Activated naive CD8-positive, alpha-beta T cell treated with anti-CD3 and anti-CD28 coated beads, Interleukin-2, amount 50 U/mL, for 24 hours (primary cell): Measurements from ENCODE around the gene DCST2.

Experiments used
- ATAC-seq: fragments of 150-1000 bp; cut with Tn5 transposase; one replicate; pipeline ENCODE4 v1.10.0; 2021
- DNase-seq: peaks from one replicate; pipeline ENCODE4 v3.0.0; 2021
- H3K27ac Mint-ChIP-seq: one replicate; pipeline ENCODE4 v1.8.0; 2021; ENCODE audit warnings: mild to moderate bottlenecking, mixed read lengths
- H3K27me3 Mint-ChIP-seq: one replicate; pipeline ENCODE4 v1.8.0; 2021; ENCODE audit warnings: mixed read lengths
- H3K36me3 Mint-ChIP-seq: one replicate; pipeline ENCODE4 v1.8.0; 2021; ENCODE audit warnings: low read depth, mixed read lengths
- H3K4me1 Mint-ChIP-seq: one replicate; pipeline ENCODE4 v1.8.0; 2021; ENCODE audit warnings: mixed read lengths
- H3K4me3 Mint-ChIP-seq: one replicate; pipeline ENCODE4 v1.8.0; 2021; ENCODE audit warnings: mild to moderate bottlenecking, moderate library complexity, mixed read lengths
- H3K9me3 Mint-ChIP-seq: one replicate; pipeline ENCODE4 v1.8.0; 2021; ENCODE audit warnings: mixed read lengths

DCST2 gene

DNA sequence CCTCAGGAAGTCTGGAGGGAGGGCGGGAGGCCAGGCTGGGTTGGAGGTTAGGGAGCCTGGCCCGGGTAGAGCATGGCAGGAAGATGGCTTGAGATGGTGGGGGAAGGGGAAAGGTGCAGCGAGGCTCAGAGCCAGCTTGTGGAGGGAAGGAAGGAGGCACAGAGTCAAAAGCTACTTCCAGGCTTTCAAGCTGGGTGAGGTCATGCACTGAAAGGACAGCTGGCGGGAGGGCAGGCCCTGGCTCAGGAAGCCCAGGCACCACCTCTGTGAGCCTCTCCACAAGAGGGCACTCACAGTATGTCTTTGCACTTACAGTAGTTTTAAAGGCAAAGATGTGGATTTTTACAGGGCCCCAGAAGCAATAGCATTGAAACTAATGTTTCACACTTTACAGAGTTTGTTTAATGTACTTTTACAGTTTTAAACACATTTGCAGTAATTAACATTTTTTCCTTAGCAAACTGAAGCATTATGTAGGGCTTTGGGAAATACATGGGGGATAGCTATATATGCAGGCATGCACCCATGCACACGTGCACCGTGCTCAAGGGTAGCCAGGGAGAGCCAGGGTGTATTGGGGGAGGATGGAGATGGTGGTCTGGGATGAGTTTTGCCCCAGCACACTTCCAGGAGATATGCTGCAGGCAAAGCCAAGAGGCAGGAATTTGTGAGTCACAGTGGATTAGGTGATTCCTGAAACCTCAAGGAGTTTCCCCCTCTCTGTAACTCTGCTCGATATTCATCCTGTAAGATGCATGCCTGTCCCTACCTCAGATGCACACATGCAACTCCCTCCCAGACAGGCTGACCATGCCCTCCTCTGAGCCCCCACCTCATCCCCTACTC, 11.5 kb upstream of the DCST2 start:
- no peaks in the 10 kb centered on the region for H3K36me3 Mint-ChIP-seq
- peaks cover 17% of the 10 kb centered on the region for H3K4me1 Mint-ChIP-seq
- no peak overlapping the region for H3K4me3 Mint-ChIP-seq
- no peaks in the 10 kb centered on the region for H3K9me3 Mint-ChIP-seq
- ATAC-seq = peak; percentile 92
- peak; percentile 57 for DNase-seq
- H3K27me3 Mint-ChIP-seq = no peaks in the 10 kb centered on the region
- H3K27ac Mint-ChIP-seq = no peak overlapping the region

DNA sequence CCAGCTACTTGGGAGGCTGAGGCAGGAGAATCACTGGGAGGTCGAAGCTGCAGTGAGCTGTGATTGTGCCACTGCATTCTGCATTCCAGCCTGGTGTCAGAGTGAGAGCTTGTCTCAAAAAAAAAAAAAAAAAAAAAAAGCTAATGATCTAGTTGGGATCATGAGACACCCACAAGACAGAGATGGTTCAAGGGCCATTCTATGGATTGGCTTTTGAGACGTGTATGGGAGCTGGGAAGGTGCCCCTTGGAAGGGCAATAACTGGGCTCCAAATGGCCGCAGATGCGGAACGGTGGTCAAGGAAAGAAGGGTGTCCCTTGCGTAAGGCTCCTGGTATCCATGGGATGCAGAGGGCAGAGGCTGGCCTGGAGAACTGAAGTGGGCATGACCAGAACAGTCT, 10.8 kb upstream of the DCST2 start:
- DNase-seq = no peak
- Mint-ChIP-seq H3K27ac (no peak overlapping the region), H3K36me3 (no peaks in the 10 kb centered on the region), H3K9me3 (no peaks in the 10 kb centered on the region), H3K27me3 (no peaks in the 10 kb centered on the region), H3K4me1 (peaks cover 12% of the 10 kb centered on the region), H3K4me3 (no peak overlapping the region)
- ATAC-seq = no peak

DNA sequence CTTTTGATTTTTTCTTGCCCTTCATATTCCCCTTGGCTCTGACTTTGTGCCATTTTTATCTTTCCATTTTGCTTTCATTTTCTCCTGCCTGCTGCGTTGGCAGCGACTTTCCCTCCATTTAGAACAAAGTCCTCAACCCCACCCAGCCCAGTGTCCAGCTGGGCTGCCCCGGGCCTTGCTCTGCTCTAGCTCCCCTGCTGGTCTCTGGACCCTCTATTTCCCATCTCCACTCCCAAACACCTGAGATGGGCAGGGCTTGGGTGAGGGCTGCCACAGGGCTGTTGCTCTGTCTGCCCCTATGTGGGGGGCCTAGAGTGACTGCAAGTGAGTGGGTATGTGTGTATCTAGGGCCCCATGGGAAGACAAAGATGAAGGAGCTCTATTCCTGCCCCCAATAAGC, 10.2 kb upstream of the DCST2 start:
- H3K36me3 Mint-ChIP-seq = no peaks in the 10 kb centered on the region
- H3K27ac Mint-ChIP-seq = no peak overlapping the region
- ATAC-seq = no peak
- no peak overlapping the region for H3K4me3 Mint-ChIP-seq
- no peaks in the 10 kb centered on the region for H3K9me3 Mint-ChIP-seq
- H3K27me3 Mint-ChIP-seq = no peaks in the 10 kb centered on the region
- peaks cover 12% of the 10 kb centered on the region for H3K4me1 Mint-ChIP-seq
- no peak for DNase-seq

DNA sequence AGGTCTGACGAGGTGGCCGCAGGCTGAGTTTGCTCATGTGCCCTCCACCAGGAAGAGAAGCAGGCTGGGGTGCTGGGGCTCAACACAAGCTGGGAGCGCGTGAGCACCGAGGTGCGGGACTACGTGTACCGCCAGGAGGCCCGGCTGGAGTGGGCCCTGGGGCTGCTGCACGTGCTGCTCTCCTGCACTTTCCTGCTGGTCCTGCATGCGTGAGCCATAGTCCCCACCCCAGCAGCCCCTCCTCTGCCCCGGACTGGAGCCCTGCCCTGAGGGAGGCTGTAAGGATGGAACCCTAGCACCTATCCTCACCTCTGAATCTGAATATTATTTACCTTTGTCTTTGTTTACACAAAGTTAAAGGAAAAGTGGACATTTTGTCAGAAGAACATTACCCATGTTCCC, 9.7 kb upstream of the DCST2 start:
- H3K4me3 Mint-ChIP-seq = no peak overlapping the region
- no peaks in the 10 kb centered on the region for H3K27me3 Mint-ChIP-seq
- H3K36me3 Mint-ChIP-seq = no peaks in the 10 kb centered on the region
- peaks cover 12% of the 10 kb centered on the region for H3K4me1 Mint-ChIP-seq
- DNase-seq (no peak), ATAC-seq (no peak)
- H3K9me3 Mint-ChIP-seq = no peaks in the 10 kb centered on the region
- no peak overlapping the region for H3K27ac Mint-ChIP-seq

DNA sequence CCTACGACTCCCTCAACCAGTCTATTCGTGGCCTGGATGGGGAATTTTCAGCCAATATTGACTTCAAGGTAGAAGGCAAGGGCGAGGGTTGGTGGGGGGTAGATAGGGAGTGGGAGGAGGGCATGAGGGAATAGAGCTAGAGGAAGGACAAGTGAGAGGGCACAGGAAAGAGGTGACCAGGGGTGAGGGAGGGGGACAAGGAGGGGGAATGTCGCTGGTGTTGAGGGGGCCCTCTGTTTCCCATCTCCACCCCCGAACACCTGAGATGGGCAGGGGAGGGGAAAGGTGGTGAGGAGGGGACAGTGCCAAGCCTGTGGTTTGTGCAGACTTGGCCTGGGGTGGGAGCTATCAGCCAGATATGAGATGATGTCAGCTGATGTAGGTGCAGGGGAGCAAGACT, 9.2 kb upstream of the DCST2 start:
- peaks cover 12% of the 10 kb centered on the region for H3K4me1 Mint-ChIP-seq
- DNase-seq (no peak), ATAC-seq (no peak)
- no peaks in the 10 kb centered on the region for H3K27me3 Mint-ChIP-seq
- H3K36me3 Mint-ChIP-seq = no peaks in the 10 kb centered on the region
- H3K27ac Mint-ChIP-seq = no peak overlapping the region
- no peak overlapping the region for H3K4me3 Mint-ChIP-seq
- H3K9me3 Mint-ChIP-seq = no peaks in the 10 kb centered on the region

DNA sequence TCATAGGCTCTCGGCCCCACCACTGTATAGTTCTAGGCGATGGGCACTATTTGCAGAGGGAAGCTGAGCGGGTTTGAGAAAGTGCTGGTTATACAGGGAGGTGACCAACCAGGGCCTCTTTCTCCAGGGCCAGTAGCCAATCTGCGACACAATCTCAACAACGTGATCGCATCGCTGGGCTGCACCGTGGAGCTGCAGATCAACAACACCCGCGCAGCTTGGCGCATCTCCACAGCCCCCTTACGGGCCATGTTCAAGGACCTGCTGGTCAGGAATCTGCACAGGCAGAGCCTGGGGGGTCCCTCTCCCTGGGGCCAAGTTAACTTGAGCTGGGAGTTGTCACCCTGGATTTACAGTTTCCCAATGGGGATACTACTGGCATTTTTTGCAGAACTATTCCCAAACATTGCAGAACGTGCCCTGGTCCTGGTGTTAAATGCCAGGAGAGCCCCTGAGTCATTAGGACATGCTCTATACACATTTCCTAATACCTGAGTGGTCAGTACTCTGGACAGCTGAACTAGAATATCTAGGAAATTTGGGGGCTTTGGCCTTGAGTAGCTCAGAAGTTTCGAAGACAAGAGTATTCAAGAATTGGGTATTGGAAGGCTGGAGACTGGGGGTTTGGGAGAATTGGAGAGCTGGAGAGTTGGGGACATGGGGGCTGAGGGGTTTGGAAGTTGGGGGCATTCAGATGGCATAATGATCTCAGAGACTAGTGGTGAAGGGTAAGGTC, 6.9 kb upstream of the DCST2 start:
- H3K9me3 Mint-ChIP-seq = no peaks in the 10 kb centered on the region
- no peak for DNase-seq

DNA sequence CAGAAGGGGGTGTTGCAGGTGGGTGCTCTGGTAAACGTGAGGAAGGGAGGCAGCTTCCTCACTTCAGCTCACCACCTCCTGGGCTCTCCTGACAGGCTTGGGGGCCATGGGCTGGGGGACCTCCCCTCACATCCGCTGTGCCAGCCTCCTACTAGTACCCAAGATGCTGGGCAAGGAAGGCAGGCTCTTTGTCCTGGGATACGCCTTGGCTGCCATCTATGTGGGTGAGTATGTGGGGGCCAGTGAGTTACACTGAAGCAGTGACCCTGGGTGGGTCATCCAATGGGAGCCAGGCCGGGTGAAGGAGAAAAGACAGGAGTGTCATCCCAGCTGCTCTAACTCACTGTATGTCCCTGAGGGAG, 5.7 kb upstream of the DCST2 start:
- Mint-ChIP-seq H3K36me3 (no peaks in the 10 kb centered on the region), H3K27ac (no peak overlapping the region), H3K4me1 (peaks cover 1% of the 10 kb centered on the region), H3K27me3 (no peaks in the 10 kb centered on the region), H3K9me3 (no peaks in the 10 kb centered on the region), H3K4me3 (no peak overlapping the region)
- DNase-seq (no peak), ATAC-seq (no peak)

More for the DNA sequence above, 6.9 kb upstream of the DCST2 start:
- H3K27ac Mint-ChIP-seq = no peak overlapping the region
- no peak overlapping the region for H3K4me3 Mint-ChIP-seq
- no peaks in the 10 kb centered on the region for H3K36me3 Mint-ChIP-seq
- no peak for ATAC-seq
- H3K27me3 Mint-ChIP-seq = no peaks in the 10 kb centered on the region
- peaks cover 12% of the 10 kb centered on the region for H3K4me1 Mint-ChIP-seq

DNA sequence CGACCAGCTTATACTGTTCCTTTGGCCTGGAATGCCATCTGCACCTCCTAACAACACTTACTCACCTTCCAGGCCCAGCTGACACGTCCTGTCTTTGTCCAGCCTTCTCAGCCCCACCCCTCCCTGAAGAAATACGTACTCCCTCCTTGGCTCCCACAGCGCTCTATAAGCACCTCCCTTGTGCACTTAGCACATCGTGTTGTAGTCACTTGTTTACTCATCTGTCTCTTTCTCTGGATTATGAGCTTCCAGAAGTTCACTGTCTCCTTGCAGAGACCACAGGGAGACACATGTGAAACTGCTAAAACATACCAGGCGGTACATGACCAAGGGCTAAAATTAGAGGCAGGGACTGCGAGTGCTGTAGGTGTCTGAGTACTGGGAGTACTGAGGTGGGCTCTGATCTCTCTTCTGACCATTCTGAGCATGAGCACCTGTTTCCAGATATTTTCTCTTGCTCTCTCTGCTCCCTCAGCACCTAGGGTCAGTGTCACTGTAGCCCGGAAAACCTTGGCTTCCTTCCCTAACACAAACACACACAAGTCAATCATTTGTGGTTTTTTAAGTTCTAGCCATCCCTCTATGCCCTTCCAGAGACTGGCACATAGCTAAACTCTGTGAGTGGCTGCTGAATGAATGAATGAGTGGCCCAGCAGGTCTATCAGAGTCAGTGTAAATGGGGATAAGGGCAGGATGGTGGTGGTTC, 5.2 kb upstream of the DCST2 start:
- Mint-ChIP-seq H3K4me1 (peaks cover 1% of the 10 kb centered on the region), H3K27me3 (peaks cover 4% of the 10 kb centered on the region), H3K27ac (no peak overlapping the region), H3K4me3 (no peak overlapping the region), H3K9me3 (no peaks in the 10 kb centered on the region), H3K36me3 (no peaks in the 10 kb centered on the region)
- ATAC-seq (no peak), DNase-seq (no peak)

DNA sequence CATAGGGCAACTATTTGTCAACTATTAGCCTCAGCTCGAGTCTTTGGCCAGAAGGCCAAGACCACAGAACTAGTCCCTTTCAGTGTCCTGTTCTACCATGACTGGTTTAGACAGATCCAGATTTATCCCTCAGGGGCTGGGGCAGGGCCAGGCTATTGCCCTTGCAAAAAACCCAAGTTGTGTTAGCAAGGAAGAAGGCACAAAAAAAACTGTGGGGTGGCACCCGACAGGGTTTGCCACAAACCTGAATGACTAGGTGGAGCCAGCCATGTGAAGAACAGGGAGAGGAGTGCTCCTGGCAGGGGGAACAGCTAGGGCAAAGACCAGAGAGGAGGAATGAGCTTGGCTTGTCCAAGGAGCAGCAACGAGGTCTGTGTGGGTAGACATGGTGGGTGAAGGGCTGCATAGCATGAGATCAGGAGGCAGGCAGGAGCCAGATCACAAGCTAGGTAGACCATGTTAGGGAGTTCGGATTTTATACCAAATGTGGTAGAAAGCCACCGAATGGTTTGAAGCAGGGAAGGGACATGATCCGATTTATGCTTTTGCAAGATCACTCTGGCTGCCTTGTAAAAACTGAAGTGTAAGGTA, 4.4 kb upstream of the DCST2 start:
- H3K27me3 Mint-ChIP-seq = peaks cover 4% of the 10 kb centered on the region
- DNase-seq (no peak), ATAC-seq (no peak)
- no peak overlapping the region for H3K27ac Mint-ChIP-seq
- no peaks in the 10 kb centered on the region for H3K9me3 Mint-ChIP-seq
- peaks cover 1% of the 10 kb centered on the region for H3K4me1 Mint-ChIP-seq
- no peak overlapping the region for H3K4me3 Mint-ChIP-seq
- no peaks in the 10 kb centered on the region for H3K36me3 Mint-ChIP-seq

DNA sequence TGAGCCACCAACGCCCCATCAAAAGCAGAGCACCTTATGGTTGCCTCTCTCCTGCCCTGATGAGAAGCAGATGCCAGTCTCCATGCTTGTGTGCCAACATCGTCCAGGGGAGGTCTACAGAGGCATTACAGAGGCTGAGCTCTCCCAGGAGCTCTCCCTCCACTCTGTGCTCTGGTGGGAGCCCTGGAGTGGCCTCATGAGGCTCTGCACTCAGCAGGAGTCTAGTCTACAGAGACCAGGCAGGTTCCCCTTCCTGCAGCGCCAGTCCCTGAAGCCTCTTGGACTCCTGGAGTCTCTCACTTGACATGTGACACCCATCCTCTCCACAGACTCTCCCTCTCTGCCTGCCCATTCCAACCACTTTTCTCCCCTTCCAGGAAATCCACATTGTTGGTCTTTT, 3.5 kb upstream of the DCST2 start:
- Mint-ChIP-seq H3K36me3 (no peaks in the 10 kb centered on the region), H3K4me3 (no peak overlapping the region), H3K27ac (no peak overlapping the region), H3K9me3 (no peaks in the 10 kb centered on the region), H3K4me1 (peaks cover 1% of the 10 kb centered on the region), H3K27me3 (peaks cover 4% of the 10 kb centered on the region)
- DNase-seq (no peak), ATAC-seq (no peak)

DNA sequence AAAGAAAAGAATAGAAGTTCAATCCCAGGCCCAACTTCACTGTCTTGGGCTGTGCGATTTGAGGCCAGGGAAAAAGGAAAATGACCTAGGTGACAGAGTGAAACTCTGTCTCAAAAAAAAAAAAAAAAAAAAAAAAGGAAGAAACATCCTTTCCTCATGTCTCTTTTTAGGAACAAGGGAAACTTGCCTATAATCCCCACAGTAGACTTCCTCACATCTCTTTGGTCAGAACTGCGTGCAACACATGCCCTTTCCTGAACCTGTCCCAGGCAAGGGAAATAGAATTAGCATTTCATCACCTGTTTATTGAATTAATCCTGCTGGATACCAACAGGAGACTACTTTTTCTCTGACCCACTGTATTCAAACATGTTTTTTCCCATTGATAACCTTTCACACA, 2.4 kb upstream of the DCST2 start:
- no peak overlapping the region for H3K27ac Mint-ChIP-seq
- H3K4me1 Mint-ChIP-seq = peaks cover 1% of the 10 kb centered on the region
- peaks cover 4% of the 10 kb centered on the region for H3K27me3 Mint-ChIP-seq
- H3K4me3 Mint-ChIP-seq = no peak overlapping the region
- no peak for ATAC-seq
- H3K36me3 Mint-ChIP-seq = no peaks in the 10 kb centered on the region
- no peak for DNase-seq
- no peaks in the 10 kb centered on the region for H3K9me3 Mint-ChIP-seq

DNA sequence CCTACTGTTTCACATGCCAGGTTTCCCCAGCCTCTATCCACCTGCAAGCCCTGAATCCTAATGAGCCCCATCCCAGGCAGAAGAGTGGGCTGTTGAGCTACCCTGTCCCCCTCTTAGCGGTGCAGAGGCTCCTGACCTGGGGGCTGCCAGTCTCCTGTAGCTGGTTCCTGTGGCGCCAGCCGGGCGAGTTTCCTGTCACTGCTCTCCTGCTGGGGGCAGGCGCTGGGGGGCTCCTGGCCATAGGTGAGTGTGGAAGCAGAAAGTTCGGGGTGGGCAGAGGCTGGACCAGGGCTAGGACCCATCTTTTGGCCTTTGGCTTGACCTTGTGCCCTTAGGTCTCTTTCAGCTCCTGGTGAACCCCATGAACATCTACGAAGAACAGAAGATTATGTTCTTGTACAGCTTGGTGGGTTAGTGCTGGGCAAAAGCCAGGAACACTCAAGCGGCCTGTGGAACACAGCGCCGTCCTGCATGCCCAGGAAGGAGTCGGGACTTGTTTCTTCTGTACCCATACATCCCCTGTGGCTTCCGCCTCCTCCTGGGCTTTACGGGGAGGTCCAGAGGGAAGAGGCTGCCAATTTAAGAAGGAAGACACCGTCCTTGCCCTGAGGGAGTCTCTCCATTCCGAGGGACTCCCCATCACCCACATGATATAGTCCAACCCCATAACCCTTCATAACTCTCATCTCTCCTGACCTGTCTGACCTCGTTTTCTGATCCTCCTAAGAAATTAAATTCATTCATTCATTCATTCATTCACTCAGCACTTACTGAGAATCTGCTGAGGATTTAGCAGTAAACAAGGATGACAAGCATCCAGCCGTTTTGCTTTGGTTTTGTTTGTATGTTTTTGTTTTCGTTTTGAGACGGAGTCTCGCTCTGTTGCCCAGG, 982 bp upstream of the DCST2 start:
- Mint-ChIP-seq H3K36me3 (no peaks in the 10 kb centered on the region), H3K4me1 (peaks cover 1% of the 10 kb centered on the region), H3K9me3 (no peaks in the 10 kb centered on the region), H3K27me3 (peaks cover 4% of the 10 kb centered on the region), H3K27ac (no peak overlapping the region), H3K4me3 (no peak overlapping the region)
- ATAC-seq (no peak), DNase-seq (no peak)

DNA sequence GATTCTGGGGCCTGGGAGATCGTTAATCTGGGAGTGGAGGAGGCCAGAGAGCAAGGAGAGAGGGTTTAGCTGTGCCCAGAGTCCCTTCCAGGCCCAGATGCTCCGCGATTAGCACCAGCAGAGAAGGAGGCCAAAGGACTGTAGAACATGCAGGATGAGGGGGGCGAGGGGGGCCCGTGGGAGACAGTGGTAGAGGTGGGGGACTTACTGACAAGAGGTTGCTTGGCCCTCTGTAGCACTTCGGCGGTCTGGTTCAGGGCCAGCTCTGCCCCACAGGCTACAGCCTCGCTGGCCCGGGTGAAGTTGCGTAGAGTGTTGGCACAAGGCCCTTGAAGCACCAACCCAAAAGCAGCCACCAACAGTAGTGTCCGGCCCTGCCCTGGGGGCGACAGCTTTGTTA, 695 bp downstream of the DCST2 start:
- Mint-ChIP-seq H3K27ac (no peak overlapping the region), H3K4me3 (no peak overlapping the region), H3K4me1 (peaks cover 1% of the 10 kb centered on the region), H3K27me3 (peaks cover 4% of the 10 kb centered on the region), H3K36me3 (no peaks in the 10 kb centered on the region), H3K9me3 (no peaks in the 10 kb centered on the region)
- DNase-seq (no peak), ATAC-seq (no peak)

DNA sequence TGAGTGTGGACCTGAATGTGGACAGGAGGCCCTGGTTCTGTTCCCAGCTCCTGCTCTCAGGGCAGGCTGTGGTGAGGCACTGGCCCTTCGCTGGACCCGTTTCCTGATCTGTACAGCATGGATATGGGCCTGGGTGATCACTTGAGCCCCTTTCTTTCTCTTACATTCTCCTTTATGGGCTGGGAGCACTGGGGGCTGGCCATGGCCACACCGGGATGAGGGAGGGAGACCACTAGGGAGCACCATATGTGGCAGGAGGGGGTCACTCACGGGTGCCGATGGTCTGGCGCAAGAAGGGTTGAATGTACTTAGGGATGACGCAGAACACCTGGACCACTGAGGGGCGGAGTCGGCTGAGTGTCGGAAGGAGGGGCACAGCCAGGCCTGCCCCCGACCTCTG, 2.7 kb downstream of the DCST2 start:
- ATAC-seq (no peak), DNase-seq (no peak)
- Mint-ChIP-seq H3K4me3 (no peak overlapping the region), H3K36me3 (no peaks in the 10 kb centered on the region), H3K9me3 (no peaks in the 10 kb centered on the region), H3K4me1 (no peaks in the 10 kb centered on the region), H3K27me3 (peaks cover 4% of the 10 kb centered on the region), H3K27ac (no peak overlapping the region)
